GM12878 (cell line): ENCODE measurements around the gene PLEKHG2. TPM values are rescaled to one million over a fixed set of nuclear protein-coding genes. Genes with fewer than 3 reads are reported as not detected.
A peak's percentile ranks its signal among the peaks of the same experiment; 100 is the strongest.

Experiments
- ATAC-seq: fragments of 200-7000 bp; cut with Tn5 transposase; 3 replicates; pipeline ENCODE4 v1.9.1; 2020; ENCODE audit warnings: mild to moderate bottlenecking, moderate library complexity
- BruUV-seq: library from RNA; stranded (reverse); fragments of 400-500 nt; replicated peaks from 2 replicates; lab custom pipeline; 2021; lab: Mats Ljungman, UMichigan
- CTCF ChIA-PET: fragments of 300-600 bp; sonication (Branson Sonifier 250); formaldehyde crosslinking; extraction: SDS; loops from one replicate; lab custom pipeline; 2021; ENCODE audit warnings: inconsistent platforms; lab: Yijun Ruan, JAX
- POLR2A ChIA-PET: fragments of 350-600 bp; formaldehyde crosslinking; extraction: SDS; loops from one replicate; lab custom pipeline; 2021; ENCODE audit warnings: inconsistent platforms; lab: Charles Lee
- RAD21 ChIA-PET: fragments of 300-600 bp; sonication (Branson Sonifier 250); formaldehyde crosslinking; loops from one replicate; lab custom pipeline; 2023; ENCODE audit warnings: antibody characterized with exemption; ENCODE audit not compliant: unreplicated experiment; lab: Charles Lee
- SMC1A ChIA-PET: fragments of 300-600 bp; sonication (Branson Sonifier 250); formaldehyde crosslinking; loops from one replicate; lab custom pipeline; 2023; ENCODE audit not compliant: unreplicated experiment, uncharacterized antibody; lab: Charles Lee
- DNase-seq: peaks from one replicate; pipeline ENCODE4 v3.0.0-alpha.2; 2011; ENCODE audit warnings: low read depth, low spot score
- FAIRE-seq: peaks from 3 replicates; lab custom pipeline; 2011; peaks lifted over from hg19 to GRCh38; lab: Jason Lieb, UNC
- H2AFZ ChIP-seq: 2 replicates; pipeline ENCODE4 v1.6.0; 2011; ENCODE audit warnings: low read depth, low read length, control low read depth; ENCODE audit not compliant: control insufficient read depth
- H3K27ac ChIP-seq: 2 replicates; pipeline ENCODE4 v1.5.1; 2011; ENCODE audit warnings: control low read depth; ENCODE audit not compliant: control insufficient read depth, insufficient read depth
- H3K27me3 ChIP-seq, 2 experiments: replicated peaks in 1 of 2; 2 replicates each; pipeline versions ENCODE4 v1.6.0 to v1.6.1; 2011; ENCODE audit warnings: low read length in 1 of 2; ENCODE audit not compliant: control insufficient read depth in 2 of 2, insufficient read depth in 2 of 2
- H3K36me3 ChIP-seq, 2 experiments: 2 replicates each; pipeline ENCODE4 v1.5.1; 2011; ENCODE audit warnings: low read length in 1 of 2; ENCODE audit not compliant: control insufficient read depth in 2 of 2, insufficient read depth in 2 of 2
- H3K4me1 ChIP-seq: 2 replicates; pipeline ENCODE4 v1.6.1; 2011; ENCODE audit warnings: mild to moderate bottlenecking, low read length, moderate library complexity, mixed read lengths; ENCODE audit not compliant: control insufficient read depth, insufficient read depth
- H3K4me2 ChIP-seq: 2 replicates; pipeline ENCODE4 v1.6.0; 2011; ENCODE audit warnings: control low read depth; ENCODE audit not compliant: control insufficient read depth, insufficient read depth
- H3K4me3 ChIP-seq: fragments of 200-600 bp; sonication (generic); 2 replicates; pipeline ENCODE4 v1.5.1; 2016
- H3K79me2 ChIP-seq: 2 replicates; pipeline ENCODE4 v1.6.0; 2011; ENCODE audit warnings: low read length; ENCODE audit not compliant: control insufficient read depth, insufficient read depth
- H3K9ac ChIP-seq: 2 replicates; pipeline ENCODE4 v1.8.0; 2011; ENCODE audit warnings: low read length, control low read depth, mixed read lengths; ENCODE audit not compliant: control insufficient read depth, insufficient read depth
- H3K9me3 ChIP-seq: replicated peaks from 3 replicates; pipeline ENCODE4 v1.5.1; 2011; ENCODE audit warnings: mild to moderate bottlenecking, low read length; ENCODE audit not compliant: control insufficient read depth, insufficient read depth
- H4K20me1 ChIP-seq: 2 replicates; pipeline ENCODE4 v1.6.0; 2011; ENCODE audit not compliant: control insufficient read depth, insufficient read depth
- CREB1 ChIP-seq: IDR thresholded peaks from 2 replicates; pipeline ENCODE4 v1.6.1; 2012; ENCODE audit warnings: low read depth, mild to moderate bottlenecking, inconsistent platforms
- CREM ChIP-seq: IDR thresholded peaks from 2 replicates; pipeline ENCODE4 v1.6.1; 2014; ENCODE audit warnings: antibody characterized with exemption, low read depth
- HCFC1 ChIP-seq: fragments of 150-350 bp; IDR thresholded peaks from 2 replicates; pipeline ENCODE4 v1.6.1; 2014; ENCODE audit warnings: low read length
- IKZF2 ChIP-seq, 2 experiments: fragments of 450-650 bp; IDR thresholded peaks; 2 replicates each; pipeline ENCODE4 v1.6.1; 2017; ENCODE audit warnings: mild to moderate bottlenecking in 2 of 2, moderate library complexity in 2 of 2
- NBN ChIP-seq: fragments of 450-650 bp; IDR thresholded peaks from 2 replicates; pipeline ENCODE4 v1.6.1; 2016
- SIN3A ChIP-seq: IDR thresholded peaks from 2 replicates; pipeline ENCODE4 v1.6.1; 2012; ENCODE audit warnings: low read depth, low read length, improper control_type of control experiment
- WGBS: methylation state at CpG from one replicate; pipeline ENCODE4 v1.1.6; 2016; ENCODE audit warnings: low lambda C conversion rate; ENCODE audit not compliant: insufficient replicate concordance, insufficient coverage; ENCODE audit errors: missing lambda C conversion rate; 5-methylcytosine and 5-hydroxymethylcytosine counted together
- in situ Hi-C: fragments of 300-500 bp; cut with MboI; formaldehyde crosslinking; loops from 9 replicates; pipeline ENCODE4 v1.14.3; 2018; ENCODE audit warnings: mixed read lengths
- intact Hi-C: fragments of 100-400 bp; cut with micrococcal nuclease; formaldehyde crosslinking; loops from one replicate; pipeline ENCODE4 v1.14.2; 2022; ENCODE audit not compliant: unreplicated experiment
- polyA plus RNA-seq, 11 experiments: library from polyadenylated mRNA; depleted of rRNA in 4 of 11; unstranded in 6 of 11; stranded (reverse) in 5 of 11; fragments of >200 nt; fragmentation: Nextera tagmentation in 4 of 11; fragmentation: Illumina TruSeq in 1 of 11; extraction: Ambion mirVana in 4 of 11; extraction: Trizol in 1 of 11; gene quantifications; 1 replicate in 1 of 11; 2 replicates in 10 of 11; pipeline versions ENCODE4 v1.2.1 to v1.2.3, GENCODE V29; 2011 to 2016; ENCODE audit warnings: inconsistent platforms in 2 of 11, missing spikeins in 2 of 11, low read depth in 1 of 11
- total RNA-seq, 4 experiments: library from RNA; depleted of rRNA in 3 of 4; stranded (reverse); fragments of >200 nt in 3 of 4; fragmentation: Illumina TruSeq in 1 of 4; extraction: Trizol in 1 of 4; gene quantifications; 2 replicates each; pipeline versions ENCODE4 v1.2.1 to v1.2.3, GENCODE V29; 2013 to 2021

Gene PLEKHG2
- total and polyA plus RNA-seq, 10 of the 15 experiments (the other 5 are each of a cell fraction or from before 2014, with no cell fraction given) = 3.0 to 62.5 (median 17.2) TPM

DNA sequence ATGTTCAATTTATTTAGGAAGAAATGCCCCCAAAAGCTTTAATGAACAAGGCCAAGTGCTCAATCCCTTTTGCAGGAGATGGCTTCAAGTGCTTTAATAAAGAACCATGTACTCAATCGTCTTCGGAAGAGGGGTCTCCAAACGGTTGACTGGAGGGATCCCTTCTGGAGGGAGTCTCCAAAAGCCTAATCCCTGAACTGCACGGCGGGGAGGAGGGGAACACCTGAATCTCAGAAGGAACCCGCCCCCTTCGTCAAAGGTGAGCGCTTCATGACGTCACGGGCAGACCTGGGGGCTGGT, 22.1 kb upstream of the PLEKHG2 start:
- DNase-seq (no peak), ATAC-seq (no peak), FAIRE-seq (no peak)
- SMC1A ChIA-PET = interaction anchor here (0.7 to 2.1 kb wide), 6 partner anchors 13 to 108 kb away, joined by 3 to 12 read pairs (median 4); partner anchors contain the start of genes DLL3 and RPS16
- Histone ChIP-seq H3K4me3 (peak overlapping the region; percentile 99), H2AFZ (peak overlapping the region; percentile 89), H3K9ac (peak overlapping the region; percentile 95), H3K4me1 (peaks cover 10% of the 10 kb centered on the region), H3K9me3 (no peaks in the 10 kb centered on the region), H3K27ac (peak overlapping the region; percentile 96), H3K79me2 (peaks cover 28% of the 10 kb centered on the region), H4K20me1 (no peaks in the 10 kb centered on the region), H3K27me3 (no peaks in the 10 kb centered on the region), H3K4me2 (peak overlapping the region; percentile 83), H3K36me3 (peaks cover 3 to 35% of the 10 kb centered on the region in 2 experiments)
- CTCF ChIA-PET = interaction anchor here (0.9 to 2.3 kb wide), 3 partner anchors 10 to 40 kb away, joined by 3 to 18 read pairs (median 7); partner anchors contain the start of gene PLEKHG2
- no TSS peak for BruUV-seq
- in situ Hi-C loops = no loop called here
- WGBS = 1% methylated on average over 10 of the region's 10 CpGs
- POLR2A ChIA-PET = interaction anchor here (0.6 to 2.3 kb wide), 6 partner anchors 11 to 48 kb away, joined by 4 to 16 read pairs (median 11); partner anchors contain the start of genes PLEKHG2, RPS16, SAMD4B and ZFP36
- intact Hi-C loops = loop anchor here (2.0 kb wide), 2 partner anchors 48 to 54 kb away; partner anchors contain the start of genes SAMD4B and SUPT5H
- TF ChIP-seq CREB1 (peak; percentile 97), CREM (peak; percentile 96; the same call in 1 of the 2 replicates), IKZF2 (IDR thresholded peaks at IDR 0.05) (0 out of 4 replicates have a peak, but pooled peaks of 1 of the 2 experiments have one; percentile 24), SIN3A (no peak), NBN (peak; percentile 98), HCFC1 (no peak)
- RAD21 ChIA-PET = interaction anchor here (0.9 to 2.2 kb wide), 9 partner anchors 11 to 54 kb away, joined by 3 to 18 read pairs (median 5); partner anchors contain the start of genes GMFG and PLEKHG2
